ENCODE results near the gene HYKK. TPM values are rescaled to one million over a fixed set of nuclear protein-coding genes. Genes with fewer than 3 reads are reported as not detected.

HYKK gene
- total and polyA plus RNA-seq, 2 of the 13 experiments (the other 11 are each of a cell fraction or from before 2014, with no cell fraction given) = 3.5 to 5.4 TPM

DNA sequence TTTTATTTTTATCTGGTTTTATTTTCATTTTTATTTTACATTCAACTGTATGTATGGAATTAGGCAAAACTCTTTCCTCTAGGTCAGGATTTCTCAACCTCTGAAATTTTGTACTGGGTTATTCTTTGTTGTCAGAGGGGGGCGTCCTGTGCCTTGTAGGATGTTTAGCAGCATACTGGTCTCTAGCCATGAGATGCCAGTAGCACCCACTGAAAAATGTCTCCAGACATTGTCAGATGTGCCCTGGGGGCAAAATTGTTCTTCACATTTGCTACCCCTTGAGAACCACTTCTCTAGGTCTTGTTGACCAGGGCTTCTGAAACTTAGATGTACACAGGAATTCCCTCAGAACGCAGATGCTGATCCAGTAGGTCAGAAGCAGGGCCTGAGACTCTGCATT is 63.3 kb downstream of the HYKK start:
- Histone ChIP-seq H3K36me3 (replicated peaks in 1 of 2; ENCODE audit: control insufficient read depth in 1 of 2, insufficient read depth in 2 of 2, low read length in 2 of 2) (no peaks in the 10 kb centered on the region), H3K79me2 (ENCODE audit: insufficient read depth, low read length) (peaks cover 1% of the 10 kb centered on the region), H3K9me3 (ENCODE audit: low read length) (no peaks in the 10 kb centered on the region), H3K4me1 (ENCODE audit: insufficient read depth, low read length) (peaks cover 10% of the 10 kb centered on the region; the same call in 1 of the 2 replicates), H3K27me3 (ENCODE audit: control insufficient read depth in 1 of 2, insufficient read depth in 2 of 2, low read length in 2 of 2) (no peaks in the 10 kb centered on the region), H3K9ac (ENCODE audit: insufficient read depth, low read depth, low read length) (no peak overlapping the region), H4K20me1 (ENCODE audit: insufficient read depth, low read length) (no peaks in the 10 kb centered on the region), H2AFZ (ENCODE audit: low read length) (no peak overlapping the region), H3K4me2 (ENCODE audit: low read depth, low read length) (no peak overlapping the region), H3K27ac (ENCODE audit: extremely low read length, insufficient read depth, low read length) (no peak overlapping the region), H3K4me3 (replicated peaks in 1 of 3; ENCODE audit: insufficient read depth in 1 of 3, low read depth in 2 of 3, low read length in 3 of 3) (no peak overlapping the region)
- TF ChIP-seq RNF2 (conservative IDR thresholded peaks at IDR 0.05; ENCODE audit: low read depth) (no peak), SP5 (CRISPR knock-in tag; IDR thresholded peaks at IDR 0.05; ENCODE audit: borderline replicate concordance, low read depth) (no peak), HOXA7 (CRISPR knock-in tag; IDR thresholded peaks at IDR 0.05) (no peak), SOX13 (IDR thresholded peaks at IDR 0.05) (no peak), SOX13 (CRISPR knock-in tag; conservative IDR thresholded peaks at IDR 0.05 in 1 of 2, IDR thresholded peaks at IDR 0.05 in 1 of 2) (no peak), ZNF577 (CRISPR knock-in tag; IDR thresholded peaks at IDR 0.05; ENCODE audit: borderline replicate concordance, low read depth) (no peak)
- TF ChIP-seq, protein P1, sequence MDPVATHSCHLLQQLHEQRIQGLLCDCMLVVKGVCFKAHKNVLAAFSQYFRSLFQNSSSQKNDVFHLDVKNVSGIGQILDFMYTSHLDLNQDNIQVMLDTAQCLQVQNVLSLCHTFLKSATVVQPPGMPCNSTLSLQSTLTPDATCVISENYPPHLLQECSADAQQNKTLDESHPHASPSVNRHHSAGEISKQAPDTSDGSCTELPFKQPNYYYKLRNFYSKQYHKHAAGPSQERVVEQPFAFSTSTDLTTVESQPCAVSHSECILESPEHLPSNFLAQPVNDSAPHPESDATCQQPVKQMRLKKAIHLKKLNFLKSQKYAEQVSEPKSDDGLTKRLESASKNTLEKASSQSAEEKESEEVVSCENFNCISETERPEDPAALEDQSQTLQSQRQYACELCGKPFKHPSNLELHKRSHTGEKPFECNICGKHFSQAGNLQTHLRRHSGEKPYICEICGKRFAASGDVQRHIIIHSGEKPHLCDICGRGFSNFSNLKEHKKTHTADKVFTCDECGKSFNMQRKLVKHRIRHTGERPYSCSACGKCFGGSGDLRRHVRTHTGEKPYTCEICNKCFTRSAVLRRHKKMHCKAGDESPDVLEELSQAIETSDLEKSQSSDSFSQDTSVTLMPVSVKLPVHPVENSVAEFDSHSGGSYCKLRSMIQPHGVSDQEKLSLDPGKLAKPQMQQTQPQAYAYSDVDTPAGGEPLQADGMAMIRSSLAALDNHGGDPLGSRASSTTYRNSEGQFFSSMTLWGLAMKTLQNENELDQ (CRISPR knock-in tag; IDR thresholded peaks at IDR 0.05; ENCODE audit: borderline replicate concordance) = no peak
- intact Hi-C loops (cut with micrococcal nuclease; ENCODE audit: unreplicated experiment) = no loop called here
- 97% methylated on average over 2 of the region's 2 CpGs for WGBS (ENCODE audit: low lambda C conversion rate)
- DNase-seq (ENCODE audit: low spot score) (no peak), FAIRE-seq (no peak), ATAC-seq (no peak)
- no TSS peak for BruUV-seq (replicated peaks)
- ChIA-PET POLR2A (interaction anchor here (0.8 kb wide), 1 partner anchor 589 kb away, joined by 3 read pairs; no protein-coding TSS in a partner anchor), CTCF (ENCODE audit: low intra/inter-chr PET ratio, low total read pairs) (no interaction called here)
- in situ Hi-C loops (cut with HindIII; ENCODE audit: extremely low pct_ligation_motif_present, low pct_unique_long_range_greater_than_20kb) = no loop called here

Measured in HepG2 (cell line).